Activated CD4-positive, CD25-positive, alpha-beta regulatory T cell (primary cell): Measurements from ENCODE around the gene ARID5A.
"Not testable (repeated sequence)": the region's sequence is repeated elsewhere in the genome, so short reads cannot be mapped to it uniquely, and the experiment has no call there.

ENCODE experiments used
- DNase-seq, 4 experiments: peaks; one replicate each; lab custom pipeline; 2025; lab: John Stamatoyannopoulos, UW

The ARID5A gene

GRCh38 chr2:96540136-96540535 is 3.6 kb downstream of the ARID5A start:
- no peak for DNase-seq

DNA sequence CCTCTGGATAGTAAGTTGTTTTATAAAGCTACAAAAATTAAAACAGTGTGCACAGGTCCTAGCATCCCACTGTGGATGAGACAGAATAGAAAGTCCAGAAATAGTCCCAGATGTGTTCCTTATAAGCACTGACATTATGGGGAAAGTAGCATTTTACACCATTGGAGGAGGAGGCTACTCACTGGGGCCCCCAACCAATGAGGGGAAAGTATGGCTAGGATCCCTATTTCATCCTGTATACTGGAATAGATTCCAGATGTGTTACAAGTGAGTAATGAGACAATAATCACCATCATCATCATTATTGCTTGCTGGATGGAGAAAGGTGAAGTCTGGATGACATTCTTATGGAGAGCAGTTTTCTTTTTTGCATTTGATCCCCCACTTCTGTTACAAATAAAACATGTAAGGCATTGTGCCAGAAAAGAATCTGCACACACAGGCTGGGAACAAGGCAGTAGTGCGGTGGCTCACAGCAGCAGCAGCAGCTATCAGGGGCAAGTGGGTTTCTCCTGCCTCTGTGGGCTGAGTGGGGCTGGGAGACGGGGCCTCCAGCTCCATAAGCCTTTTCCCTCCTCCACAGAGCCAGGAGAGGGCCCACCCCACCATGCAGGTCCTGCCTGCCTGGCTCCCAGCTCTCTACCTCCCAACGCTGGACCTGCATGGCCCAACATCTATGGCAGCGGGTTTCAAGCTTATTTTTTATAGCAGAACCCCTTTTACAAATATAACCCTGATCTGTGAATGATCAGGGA is 5.0 kb downstream of the ARID5A start:
- no peak for DNase-seq

DNA sequence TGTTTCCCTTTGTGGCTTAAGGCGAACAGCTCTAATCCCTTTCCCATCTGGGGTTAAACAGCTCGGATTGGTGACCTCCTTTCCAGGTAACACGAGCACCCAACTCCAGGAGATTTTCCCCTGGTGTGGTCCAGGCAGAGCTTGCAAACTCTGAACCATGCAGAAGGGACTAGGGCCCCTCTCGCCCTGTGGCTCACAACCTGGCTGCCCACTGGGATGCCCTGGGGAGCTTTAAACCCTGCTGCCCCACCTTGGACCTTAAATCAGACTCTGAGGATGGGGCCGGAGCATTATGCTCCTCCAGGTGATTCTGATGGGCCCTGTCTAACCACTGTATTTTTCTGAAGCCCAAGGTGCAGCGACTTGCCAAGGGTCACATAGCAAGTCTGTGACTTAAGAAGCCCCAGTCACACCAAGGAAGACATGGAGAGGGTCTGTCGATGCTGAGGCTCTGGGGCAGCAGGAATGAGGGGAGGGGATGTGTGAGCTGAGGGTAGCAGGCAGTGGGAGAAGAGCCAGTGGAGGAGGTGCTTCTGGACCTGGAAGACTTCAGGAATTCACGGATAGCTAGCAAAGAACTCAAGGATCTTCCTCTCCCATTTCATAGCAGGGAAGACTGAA is 5.9 kb downstream of the ARID5A start:
- no peak for DNase-seq

- DNase-seq: no peak
Measured at GRCh38 chr2:96546321-96546720, 9.8 kb downstream of the ARID5A start.

- DNase-seq: no peak
Measured at GRCh38 chr2:96546797-96547196, 10.2 kb downstream of the ARID5A start.

DNA sequence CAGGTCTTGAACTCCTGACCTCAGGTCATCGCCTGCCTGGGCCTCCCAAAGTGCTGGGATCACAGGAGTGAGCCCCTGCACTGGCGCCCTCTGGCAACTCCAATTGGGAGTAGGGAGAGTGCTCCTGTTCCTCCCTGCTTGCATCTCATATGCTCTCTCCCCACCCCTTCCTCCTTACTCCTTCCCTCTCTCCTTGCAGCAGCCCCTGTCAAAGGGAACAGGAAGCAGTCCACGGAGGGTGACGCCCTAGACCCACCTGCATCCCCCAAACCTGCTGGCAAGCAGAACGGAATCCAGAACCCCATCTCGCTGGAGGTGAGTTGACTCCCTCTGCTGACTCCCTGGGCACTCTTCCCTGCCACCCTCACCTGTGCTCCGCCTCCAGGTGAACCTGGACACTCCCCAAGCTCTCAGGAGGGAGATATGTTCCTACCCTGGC is 10.7 kb downstream of the ARID5A start:
- no peak for DNase-seq

DNA sequence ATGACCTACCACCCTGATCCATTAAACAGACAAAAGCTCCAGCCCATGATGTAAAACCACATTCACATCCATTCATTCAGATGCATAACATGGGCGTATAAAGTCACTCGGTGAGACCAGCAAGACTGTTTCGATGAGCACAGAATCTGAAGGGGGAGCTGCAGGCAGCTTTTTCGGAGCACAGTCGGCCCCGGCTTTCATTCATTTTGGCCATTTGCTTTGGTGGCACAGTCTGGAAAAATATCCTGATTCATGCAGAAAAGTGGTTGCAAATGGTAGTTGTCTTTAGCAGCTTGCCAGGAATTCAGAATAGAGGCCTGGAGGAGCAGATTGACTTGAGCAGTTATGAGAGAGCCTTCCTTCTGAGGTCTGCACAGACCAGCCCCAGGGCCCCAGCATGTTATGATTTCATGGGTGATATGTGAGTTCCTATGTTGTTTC is 11.2 kb downstream of the ARID5A start:
- no peak for DNase-seq

DNA sequence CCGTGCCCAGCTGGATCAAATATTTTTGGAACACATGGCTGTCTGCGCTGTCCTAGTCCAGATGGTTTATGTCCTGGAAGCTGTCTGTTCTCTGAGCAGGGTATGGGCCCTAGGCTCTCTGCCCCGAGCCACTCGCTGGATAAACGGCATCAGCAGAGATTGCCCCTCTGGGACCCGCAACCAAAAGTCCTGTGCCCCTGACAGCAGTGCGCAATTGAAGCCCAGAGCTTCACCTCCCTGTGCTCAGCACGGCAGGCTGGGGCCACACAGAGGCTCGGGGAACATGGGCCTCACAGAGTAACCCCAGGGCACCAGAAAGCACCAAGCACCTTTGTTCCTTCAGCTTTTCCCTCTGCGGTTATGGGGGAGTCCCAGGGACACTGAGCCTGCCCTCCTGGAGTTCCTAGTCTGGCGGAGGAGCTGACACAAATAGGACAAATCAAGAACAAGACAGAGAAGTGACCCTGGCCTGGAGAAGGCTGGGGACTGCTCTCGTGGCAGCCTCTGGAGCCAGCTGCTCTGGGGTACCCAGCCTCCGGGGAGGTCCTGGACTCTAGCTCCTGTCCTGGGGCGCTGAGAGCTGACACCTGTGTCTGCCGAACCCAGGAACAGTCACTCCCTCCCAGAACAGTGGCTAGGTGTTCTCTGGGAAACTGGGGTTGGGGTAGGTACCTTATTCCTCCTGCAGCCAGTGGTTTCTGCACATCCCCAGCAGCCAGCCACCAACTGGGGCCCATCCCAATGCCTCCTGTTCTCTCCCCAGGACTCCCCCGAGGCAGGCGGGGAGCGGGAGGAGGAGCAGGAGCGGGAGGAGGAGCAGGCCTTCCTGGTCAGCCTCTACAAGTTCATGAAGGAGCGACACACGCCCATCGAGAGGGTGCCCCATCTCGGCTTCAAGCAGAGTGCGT is 12.3 kb downstream of the ARID5A start:
- DNase-seq: no peak

DNA sequence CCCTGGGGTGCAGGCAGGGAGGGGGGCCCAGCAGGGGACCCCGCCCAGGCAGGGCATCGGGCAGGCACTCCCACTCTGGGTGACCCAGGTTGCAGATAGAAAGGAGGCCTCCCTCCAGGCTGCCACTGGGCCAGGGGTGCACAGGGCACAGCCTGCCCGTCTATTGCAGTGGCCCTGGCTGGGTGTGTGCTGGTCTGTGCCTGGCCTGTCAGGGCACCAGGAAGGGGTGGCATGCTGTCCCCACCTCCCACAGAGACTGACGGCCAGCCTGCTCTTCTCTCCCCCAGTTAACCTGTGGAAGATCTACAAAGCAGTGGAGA is 12.9 kb downstream of the ARID5A start:
- DNase-seq: no peak

DNA sequence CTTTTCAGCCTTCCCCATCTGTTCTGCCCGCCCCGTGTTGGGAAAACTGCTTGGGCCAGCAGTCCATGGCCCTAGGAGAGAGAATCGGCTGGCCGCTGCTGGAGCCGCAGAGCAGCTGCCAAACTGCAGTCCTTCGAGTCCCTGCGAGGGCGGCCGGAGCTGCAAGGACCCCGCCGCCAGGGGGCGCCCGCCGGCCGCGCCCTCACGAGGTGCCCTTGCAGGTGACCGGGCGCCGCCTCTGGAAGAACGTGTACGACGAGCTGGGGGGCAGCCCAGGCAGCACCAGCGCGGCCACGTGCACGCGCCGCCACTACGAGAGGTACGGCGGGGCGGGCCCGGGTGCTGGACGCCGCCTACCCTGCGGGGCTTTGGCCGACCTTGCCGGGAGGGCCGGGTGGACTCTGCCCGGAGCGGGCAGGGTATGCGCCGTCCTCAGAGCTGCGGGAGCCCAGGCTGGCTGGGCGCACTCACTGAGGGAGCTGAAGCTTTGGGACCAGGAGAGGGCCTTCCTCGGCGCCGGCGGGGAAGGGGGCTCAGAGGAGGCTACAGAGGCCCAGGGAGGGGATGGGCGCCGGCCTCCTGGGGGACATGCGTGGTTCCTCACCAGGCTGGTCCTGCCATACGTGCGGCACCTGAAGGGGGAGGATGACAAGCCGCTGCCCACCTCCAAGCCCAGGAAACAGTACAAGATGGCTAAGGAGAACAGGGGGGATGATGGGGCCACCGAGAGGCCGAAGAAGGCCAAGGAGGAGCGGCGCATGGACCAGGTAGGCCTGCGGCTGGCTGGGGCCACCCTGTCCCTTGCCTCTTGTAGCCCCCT is 13.6 kb downstream of the ARID5A start:
- DNase-seq: no peak

DNA sequence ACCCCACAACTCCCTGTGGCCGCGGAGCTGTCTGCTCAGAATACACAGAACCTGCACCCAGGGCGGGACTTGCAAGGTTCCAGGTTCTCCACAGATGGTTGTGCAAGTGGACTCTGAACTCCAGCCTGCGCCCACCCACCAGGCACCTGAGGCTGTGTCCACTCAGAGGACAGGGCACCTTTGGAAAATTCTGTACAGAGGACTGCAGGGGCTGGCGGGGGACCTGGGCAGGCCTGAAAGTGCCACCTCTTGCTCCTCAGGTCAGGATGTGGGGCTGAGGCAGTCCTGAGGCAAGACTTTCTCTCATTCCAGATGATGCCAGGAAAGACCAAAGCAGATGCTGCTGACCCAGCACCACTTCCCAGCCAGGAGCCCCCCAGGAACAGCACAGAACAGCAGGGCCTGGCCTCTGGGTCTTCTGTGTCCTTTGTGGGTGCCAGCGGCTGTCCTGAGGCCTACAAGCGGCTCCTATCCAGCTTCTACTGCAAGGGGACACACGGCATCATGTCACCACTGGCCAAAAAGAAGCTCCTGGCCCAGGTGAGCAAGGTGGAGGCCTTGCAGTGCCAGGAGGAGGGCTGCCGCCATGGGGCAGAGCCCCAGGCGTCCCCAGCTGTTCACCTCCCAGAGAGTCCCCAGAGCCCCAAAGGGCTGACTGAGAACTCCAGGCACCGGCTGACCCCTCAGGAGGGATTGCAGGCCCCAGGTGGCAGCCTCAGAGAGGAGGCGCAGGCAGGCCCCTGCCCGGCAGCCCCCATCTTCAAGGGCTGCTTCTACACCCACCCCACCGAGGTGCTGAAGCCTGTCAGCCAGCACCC is 14.4 kb downstream of the ARID5A start:
- no peak for DNase-seq

DNA sequence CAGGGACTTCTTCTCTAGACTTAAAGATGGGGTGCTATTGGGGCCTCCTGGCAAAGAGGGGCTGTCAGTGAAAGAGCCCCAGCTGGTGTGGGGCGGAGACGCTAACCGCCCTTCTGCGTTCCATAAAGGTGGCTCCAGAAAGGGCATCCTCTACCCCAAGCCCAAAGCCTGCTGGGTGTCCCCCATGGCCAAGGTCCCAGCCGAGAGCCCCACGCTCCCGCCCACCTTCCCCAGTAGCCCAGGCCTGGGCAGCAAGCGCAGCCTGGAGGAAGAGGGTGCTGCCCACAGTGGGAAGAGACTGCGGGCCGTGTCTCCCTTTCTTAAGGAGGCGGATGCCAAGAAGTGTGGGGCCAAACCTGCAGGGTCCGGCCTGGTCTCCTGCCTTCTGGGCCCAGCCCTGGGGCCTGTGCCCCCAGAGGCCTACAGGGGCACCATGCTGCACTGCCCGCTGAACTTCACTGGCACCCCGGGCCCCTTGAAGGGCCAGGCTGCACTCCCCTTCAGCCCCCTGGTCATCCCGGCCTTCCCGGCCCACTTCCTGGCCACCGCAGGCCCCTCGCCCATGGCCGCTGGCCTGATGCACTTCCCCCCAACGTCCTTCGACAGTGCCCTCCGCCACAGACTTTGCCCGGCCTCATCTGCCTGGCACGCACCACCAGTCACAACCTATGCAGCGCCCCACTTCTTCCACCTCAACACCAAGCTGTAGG is 15.2 kb downstream of the ARID5A start:
- DNase-seq: no peak

- DNase-seq: no peak
Measured at GRCh38 chr2:96552315-96553175, 16.0 kb downstream of the ARID5A start.

DNA sequence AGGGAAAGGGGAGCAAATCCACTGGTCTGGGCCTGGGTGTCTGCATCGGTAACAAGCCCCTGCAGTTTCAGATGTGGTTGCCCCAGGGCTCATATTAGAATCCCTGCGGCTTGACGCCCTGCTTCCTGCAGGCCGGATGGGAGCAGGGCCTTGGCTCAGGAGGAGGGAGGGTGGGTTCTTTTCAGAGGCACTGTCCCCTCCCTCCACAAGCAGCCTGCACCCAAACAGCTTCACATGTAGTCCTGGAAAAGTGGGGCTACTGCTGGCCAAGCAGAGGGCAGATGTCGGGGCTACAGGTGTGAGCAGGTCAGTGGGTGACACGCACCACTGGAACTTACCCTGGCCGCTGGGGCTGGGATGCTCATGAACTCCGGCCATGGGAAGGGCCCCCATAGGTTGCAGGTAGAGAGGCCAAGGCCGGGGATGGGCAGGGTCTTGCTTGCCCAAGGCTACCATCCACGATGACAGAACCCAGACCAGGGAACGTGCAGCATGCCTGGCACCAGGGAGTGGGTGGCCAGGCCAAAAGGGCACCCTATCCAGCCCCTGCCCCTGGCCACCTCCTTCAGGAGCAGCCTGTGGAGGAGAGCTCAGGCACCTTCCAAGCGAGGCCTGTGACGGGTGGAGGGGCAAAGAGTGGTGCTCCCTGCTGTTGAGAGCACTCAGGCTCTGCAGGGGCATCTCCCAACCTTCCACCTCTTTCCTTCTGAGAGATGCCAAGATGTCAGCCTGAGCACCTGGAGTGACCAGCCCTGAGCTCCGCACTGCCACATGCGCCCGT is 16.8 kb downstream of the ARID5A start:
- DNase-seq: no peak

GRCh38 chr2:96553957-96554292 is 17.4 kb downstream of the ARID5A start:
- not testable (repeated sequence) for DNase-seq

- peak; percentile 36 to 54 (median 46) for DNase-seq
Measured at GRCh38 chr2:96554293-96555145, 18.0 kb downstream of the ARID5A start.

GRCh38 chr2:96555146-96555610 is 18.6 kb downstream of the ARID5A start:
- DNase-seq: no peak
